B cell (primary cell): ENCODE data around the gene FAIM2.

Experiments
- CTCF ChIP-seq: fragments of 200-600 bp; IDR thresholded peaks from one replicate; pipeline ENCODE4 v1.8.0; 2022; ENCODE audit warnings: antibody characterized with exemption, mild to moderate bottlenecking
- EZH2 ChIP-seq: IDR thresholded peaks from 2 replicates; pipeline ENCODE4 v1.6.1; 2012; ENCODE audit warnings: borderline replicate concordance, low read depth, mild to moderate bottlenecking, moderate library complexity, low read length; ENCODE audit not compliant: insufficient read depth, poor library complexity, severe bottlenecking

- TF ChIP-seq CTCF (no peak), EZH2 (no peak)
Observed at GRCh38 chr12:49831717-49832116, 72.0 kb downstream of the FAIM2 start.
